ENCODE results near the gene RAPGEF6.
A peak's percentile ranks its signal among the peaks of the same experiment; 100 is the strongest.
"Not testable (repeated sequence)": the region's sequence is repeated elsewhere in the genome, so short reads cannot be mapped to it uniquely, and the experiment has no call there.

Gene RAPGEF6

GRCh38 chr5:131382407-131383395 is 252.3 kb downstream of the RAPGEF6 start:
- DNase-seq = peak; percentile 62

GRCh38 chr5:131381777-131382176 is 253.3 kb downstream of the RAPGEF6 start:
- no peak for DNase-seq

- peak; percentile 2 for DNase-seq
These were observed 254.0 kb downstream of the RAPGEF6 start for GRCh38 chr5:131381021-131381420.

DNA sequence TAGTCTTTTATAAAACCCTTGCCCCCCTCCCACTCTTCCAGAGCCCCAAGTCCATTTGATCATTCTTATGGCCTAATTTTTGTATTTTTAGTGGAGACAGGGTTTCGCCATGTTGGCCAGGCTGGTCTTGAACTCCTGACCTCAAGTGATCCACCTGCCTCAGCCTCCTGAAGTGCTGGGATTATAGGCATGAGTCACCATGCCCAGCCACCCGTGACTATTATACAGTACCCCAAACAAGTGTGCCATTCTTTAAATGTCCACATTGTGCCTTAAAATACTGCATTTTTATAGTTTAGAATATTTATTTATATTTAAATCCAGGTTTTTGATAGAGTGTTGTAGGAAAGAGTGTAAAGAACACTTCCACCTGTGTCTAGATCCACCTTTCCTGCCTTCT is 254.8 kb downstream of the RAPGEF6 start:
- DNase-seq = not testable (repeated sequence)

DNA sequence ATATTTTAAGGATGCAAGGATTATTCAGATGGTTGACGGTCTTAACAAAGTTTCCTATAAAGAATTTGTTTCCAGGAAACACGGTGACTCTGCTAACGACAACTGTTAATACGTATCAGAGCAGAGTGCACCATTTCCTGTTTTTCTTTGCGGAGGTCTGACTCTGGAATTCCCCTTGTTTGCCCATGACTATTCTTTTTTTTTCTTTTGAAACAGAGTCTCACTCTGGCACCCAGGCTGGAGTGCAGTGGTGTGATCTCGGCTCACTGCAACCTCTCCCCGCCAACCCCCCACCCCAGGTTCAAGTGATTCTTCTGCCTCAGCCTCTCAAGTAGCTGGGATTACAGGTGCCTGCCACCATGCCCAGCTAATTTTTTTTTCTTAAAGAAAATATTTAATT is 255.3 kb downstream of the RAPGEF6 start:
- peak; percentile 22 for DNase-seq

DNA sequence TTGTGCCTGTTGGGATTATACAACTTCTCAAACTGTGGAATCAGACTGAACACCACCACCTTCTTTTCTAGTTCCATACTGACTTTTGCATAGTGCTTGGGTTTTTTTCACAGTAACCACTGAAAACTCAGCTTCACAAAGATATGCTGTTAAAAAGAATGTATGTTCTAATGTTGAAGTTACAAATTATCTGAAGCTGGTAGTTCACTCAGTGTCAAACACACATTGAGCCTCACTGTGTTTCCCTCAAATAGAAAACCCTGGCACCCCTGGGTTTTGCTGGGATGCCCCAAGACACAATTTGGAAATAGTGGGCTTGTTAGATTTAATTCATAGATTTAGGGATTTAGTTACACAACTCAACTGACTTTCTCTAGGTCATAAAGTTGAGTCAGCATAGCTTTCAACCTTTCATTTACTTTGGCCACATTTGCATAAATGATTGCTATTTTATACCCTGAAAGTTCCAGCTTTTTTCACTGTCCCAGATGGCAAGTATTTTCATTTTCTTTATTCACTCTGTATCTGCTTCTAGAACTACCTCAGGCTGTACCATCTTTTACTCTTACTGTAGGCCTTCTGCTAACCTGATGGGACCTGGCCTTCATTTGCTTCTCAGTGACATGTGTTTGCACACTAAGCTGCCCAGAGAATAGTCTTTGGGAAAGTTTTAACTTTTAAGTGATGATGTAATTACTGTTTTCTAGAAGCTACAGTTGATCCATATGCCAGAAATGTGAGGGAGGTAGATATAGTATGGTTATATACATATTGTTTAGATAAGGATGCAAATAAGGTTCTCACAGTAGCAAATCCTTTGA is 256.1 kb downstream of the RAPGEF6 start:
- no peak for DNase-seq

- peak; percentile 5 for DNase-seq
These were observed 257.2 kb downstream of the RAPGEF6 start for GRCh38 chr5:131377785-131378325.

DNA sequence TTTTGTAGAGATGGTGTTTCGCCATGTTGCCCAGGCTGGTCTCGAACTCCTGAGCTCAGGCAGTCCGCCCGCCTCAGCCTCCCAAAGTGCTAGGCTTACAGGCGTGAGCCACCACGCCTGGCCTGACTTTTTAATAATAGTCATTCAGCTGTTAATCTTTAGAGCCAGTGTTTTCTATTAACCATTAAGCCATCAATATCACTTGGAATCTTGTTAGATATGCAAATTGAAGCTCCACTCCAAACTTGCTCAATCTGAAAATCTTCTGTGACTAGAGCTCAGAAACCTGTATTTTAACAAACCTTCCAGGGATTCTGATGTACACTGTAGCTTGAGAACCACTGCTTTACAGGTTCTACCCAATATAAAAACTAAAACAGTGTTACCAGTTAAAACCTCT is 257.7 kb downstream of the RAPGEF6 start:
- no peak for DNase-seq

GRCh38 chr5:131375351-131375750 is 259.7 kb downstream of the RAPGEF6 start:
- DNase-seq = no peak
